SU-DHL-6 (cell line): ENCODE measurements around the gene SORCS2.

Experiments
- EZH2phosphoT487 ChIP-seq: fragments of 200-600 bp; sonication (generic), shearing (Covaris generic); conservative IDR thresholded peaks from 2 replicates; pipeline ENCODE4 v1.6.1; 2018; ENCODE audit warnings: mild to moderate bottlenecking, antibody characterized with exemption, low read length, moderate library complexity, mixed read lengths
- TF ChIP-seq, protein P1 (sequence below): fragments of 200-600 bp; sonication (generic); IDR thresholded peaks from one replicate; pipeline ENCODE4 v1.5.1; 2017; ENCODE audit warnings: antibody characterized with exemption, mild to moderate bottlenecking, low read length, moderate library complexity; ENCODE audit not compliant: insufficient read depth, poor library complexity, severe bottlenecking

DNA sequence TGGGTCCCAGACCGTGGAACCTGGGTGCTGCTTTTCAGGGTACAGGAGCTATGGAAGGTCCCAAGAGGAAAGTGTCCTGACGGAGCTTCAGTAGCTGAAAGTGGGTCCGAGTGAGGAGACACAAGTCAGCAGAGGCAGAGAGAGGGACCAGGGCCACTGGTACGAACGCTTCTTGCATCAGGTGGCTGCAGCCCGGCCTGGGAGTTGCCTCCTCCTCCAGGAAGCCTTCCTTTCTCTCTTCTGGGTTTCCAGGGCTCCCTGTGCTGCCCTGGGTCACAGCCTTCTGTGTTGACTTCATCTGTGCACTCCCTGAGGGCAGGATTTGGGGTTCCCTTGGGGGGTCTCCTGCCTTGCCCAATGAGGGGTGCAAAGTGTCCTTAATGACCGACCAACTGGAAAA, 94.5 kb downstream of the SORCS2 start:
- TF ChIP-seq, protein P1, sequence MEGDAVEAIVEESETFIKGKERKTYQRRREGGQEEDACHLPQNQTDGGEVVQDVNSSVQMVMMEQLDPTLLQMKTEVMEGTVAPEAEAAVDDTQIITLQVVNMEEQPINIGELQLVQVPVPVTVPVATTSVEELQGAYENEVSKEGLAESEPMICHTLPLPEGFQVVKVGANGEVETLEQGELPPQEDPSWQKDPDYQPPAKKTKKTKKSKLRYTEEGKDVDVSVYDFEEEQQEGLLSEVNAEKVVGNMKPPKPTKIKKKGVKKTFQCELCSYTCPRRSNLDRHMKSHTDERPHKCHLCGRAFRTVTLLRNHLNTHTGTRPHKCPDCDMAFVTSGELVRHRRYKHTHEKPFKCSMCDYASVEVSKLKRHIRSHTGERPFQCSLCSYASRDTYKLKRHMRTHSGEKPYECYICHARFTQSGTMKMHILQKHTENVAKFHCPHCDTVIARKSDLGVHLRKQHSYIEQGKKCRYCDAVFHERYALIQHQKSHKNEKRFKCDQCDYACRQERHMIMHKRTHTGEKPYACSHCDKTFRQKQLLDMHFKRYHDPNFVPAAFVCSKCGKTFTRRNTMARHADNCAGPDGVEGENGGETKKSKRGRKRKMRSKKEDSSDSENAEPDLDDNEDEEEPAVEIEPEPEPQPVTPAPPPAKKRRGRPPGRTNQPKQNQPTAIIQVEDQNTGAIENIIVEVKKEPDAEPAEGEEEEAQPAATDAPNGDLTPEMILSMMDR = no peak
- no peak for TF ChIP-seq EZH2phosphoT487
